Measurements from ENCODE around the gene GARS1. TPM values are rescaled to one million over a fixed set of nuclear protein-coding genes. Genes with fewer than 3 reads are reported as not detected.

The GARS1 gene
- total and polyA plus RNA-seq, 9 of the 15 experiments (the other 6 are each of a cell fraction or from before 2014, with no cell fraction given): 142 to 769 (median 272) TPM

DNA sequence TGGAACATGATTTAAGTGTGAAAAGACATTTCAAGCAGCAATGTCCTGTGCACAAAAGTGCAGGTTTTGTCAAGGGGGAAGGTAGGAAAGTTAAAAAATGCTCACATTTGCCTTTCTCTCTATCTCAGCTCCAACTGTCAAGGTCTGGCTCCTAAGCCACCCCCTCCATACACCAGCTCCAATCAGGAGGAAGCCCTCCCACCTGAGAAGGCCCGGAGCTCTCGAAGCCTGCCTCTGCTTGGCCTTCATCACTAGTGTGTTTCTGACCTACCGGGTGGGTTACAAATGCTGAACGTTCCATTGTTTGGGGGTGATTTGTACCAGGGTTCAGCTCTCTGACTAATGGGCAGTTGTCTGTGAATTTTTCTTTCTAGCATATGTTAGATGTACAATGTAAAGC lies 73.4 kb downstream of the GARS1 start (continued):
- TF ChIP-seq, protein P1, sequence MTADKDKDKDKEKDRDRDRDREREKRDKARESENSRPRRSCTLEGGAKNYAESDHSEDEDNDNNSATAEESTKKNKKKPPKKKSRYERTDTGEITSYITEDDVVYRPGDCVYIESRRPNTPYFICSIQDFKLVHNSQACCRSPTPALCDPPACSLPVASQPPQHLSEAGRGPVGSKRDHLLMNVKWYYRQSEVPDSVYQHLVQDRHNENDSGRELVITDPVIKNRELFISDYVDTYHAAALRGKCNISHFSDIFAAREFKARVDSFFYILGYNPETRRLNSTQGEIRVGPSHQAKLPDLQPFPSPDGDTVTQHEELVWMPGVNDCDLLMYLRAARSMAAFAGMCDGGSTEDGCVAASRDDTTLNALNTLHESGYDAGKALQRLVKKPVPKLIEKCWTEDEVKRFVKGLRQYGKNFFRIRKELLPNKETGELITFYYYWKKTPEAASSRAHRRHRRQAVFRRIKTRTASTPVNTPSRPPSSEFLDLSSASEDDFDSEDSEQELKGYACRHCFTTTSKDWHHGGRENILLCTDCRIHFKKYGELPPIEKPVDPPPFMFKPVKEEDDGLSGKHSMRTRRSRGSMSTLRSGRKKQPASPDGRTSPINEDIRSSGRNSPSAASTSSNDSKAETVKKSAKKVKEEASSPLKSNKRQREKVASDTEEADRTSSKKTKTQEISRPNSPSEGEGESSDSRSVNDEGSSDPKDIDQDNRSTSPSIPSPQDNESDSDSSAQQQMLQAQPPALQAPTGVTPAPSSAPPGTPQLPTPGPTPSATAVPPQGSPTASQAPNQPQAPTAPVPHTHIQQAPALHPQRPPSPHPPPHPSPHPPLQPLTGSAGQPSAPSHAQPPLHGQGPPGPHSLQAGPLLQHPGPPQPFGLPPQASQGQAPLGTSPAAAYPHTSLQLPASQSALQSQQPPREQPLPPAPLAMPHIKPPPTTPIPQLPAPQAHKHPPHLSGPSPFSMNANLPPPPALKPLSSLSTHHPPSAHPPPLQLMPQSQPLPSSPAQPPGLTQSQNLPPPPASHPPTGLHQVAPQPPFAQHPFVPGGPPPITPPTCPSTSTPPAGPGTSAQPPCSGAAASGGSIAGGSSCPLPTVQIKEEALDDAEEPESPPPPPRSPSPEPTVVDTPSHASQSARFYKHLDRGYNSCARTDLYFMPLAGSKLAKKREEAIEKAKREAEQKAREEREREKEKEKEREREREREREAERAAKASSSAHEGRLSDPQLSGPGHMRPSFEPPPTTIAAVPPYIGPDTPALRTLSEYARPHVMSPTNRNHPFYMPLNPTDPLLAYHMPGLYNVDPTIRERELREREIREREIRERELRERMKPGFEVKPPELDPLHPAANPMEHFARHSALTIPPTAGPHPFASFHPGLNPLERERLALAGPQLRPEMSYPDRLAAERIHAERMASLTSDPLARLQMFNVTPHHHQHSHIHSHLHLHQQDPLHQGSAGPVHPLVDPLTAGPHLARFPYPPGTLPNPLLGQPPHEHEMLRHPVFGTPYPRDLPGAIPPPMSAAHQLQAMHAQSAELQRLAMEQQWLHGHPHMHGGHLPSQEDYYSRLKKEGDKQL (CRISPR knock-in tag; IDR thresholded peaks at IDR 0.05; ENCODE audit: borderline replicate concordance): no peak
- no peak for TF ChIP-seq ZSCAN32 (CRISPR knock-in tag; IDR thresholded peaks at IDR 0.05)
- no peak for TF ChIP-seq HLTF (IDR thresholded peaks at IDR 0.05)
- TF ChIP-seq, protein P2, sequence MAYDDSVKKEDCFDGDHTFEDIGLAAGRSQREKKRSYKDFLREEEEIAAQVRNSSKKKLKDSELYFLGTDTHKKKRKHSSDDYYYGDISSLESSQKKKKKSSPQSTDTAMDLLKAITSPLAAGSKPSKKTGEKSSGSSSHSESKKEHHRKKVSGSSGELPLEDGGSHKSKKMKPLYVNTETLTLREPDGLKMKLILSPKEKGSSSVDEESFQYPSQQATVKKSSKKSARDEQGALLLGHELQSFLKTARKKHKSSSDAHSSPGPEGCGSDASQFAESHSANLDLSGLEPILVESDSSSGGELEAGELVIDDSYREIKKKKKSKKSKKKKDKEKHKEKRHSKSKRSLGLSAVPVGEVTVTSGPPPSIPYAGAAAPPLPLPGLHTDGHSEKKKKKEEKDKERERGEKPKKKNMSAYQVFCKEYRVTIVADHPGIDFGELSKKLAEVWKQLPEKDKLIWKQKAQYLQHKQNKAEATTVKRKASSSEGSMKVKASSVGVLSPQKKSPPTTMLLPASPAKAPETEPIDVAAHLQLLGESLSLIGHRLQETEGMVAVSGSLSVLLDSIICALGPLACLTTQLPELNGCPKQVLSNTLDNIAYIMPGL (CRISPR knock-in tag; IDR thresholded peaks at IDR 0.05): no peak
- no peak for TF ChIP-seq DMBX1 (CRISPR knock-in tag; IDR thresholded peaks at IDR 0.05; ENCODE audit: borderline replicate concordance)
- TF ChIP-seq TBP (optimal IDR thresholded peaks at IDR 0.05; ENCODE audit: low read depth, low read length): no peak
- no peak for TF ChIP-seq RBM39 (optimal IDR thresholded peaks at IDR 0.05; ENCODE audit: low read depth, low read length)
- no peak for TF ChIP-seq ZNF584 (CRISPR knock-in tag; IDR thresholded peaks at IDR 0.05; ENCODE audit: low read depth)
- TF ChIP-seq, protein P3, sequence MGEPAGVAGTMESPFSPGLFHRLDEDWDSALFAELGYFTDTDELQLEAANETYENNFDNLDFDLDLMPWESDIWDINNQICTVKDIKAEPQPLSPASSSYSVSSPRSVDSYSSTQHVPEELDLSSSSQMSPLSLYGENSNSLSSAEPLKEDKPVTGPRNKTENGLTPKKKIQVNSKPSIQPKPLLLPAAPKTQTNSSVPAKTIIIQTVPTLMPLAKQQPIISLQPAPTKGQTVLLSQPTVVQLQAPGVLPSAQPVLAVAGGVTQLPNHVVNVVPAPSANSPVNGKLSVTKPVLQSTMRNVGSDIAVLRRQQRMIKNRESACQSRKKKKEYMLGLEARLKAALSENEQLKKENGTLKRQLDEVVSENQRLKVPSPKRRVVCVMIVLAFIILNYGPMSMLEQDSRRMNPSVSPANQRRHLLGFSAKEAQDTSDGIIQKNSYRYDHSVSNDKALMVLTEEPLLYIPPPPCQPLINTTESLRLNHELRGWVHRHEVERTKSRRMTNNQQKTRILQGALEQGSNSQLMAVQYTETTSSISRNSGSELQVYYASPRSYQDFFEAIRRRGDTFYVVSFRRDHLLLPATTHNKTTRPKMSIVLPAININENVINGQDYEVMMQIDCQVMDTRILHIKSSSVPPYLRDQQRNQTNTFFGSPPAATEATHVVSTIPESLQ (CRISPR knock-in tag; IDR thresholded peaks at IDR 0.05): no peak
